Measurements from ENCODE around the gene GALNT17.

GALNT17 gene

DNA sequence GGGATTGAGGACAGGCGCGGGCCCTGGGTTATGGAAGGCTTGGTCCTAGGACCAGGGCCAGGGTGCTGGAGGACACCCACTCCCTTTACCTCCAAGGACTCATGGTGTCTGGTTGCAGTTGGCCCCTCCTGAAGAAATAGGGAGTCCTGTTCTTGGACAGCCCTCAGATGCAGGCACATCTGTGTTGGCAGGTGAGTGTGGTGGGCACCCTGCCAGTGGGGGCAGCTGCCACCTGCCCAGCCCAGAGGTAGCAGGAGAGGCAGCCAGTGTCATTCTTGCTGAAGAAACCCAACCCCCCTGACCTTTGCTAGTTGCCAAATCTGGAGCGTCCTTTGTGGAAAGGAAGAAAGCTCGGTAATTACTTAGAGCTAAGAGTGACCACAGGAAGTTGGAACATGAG lies 8.3 kb downstream of the GALNT17 start:
- Histone ChIP-seq H3K4me1 (ENCODE audit: control insufficient read depth, insufficient read depth, low read length) (no peaks in the 10 kb centered on the region), H3K9me3 (ENCODE audit: control insufficient read depth, insufficient read depth, low read depth, low read length) (no peaks in the 10 kb centered on the region), H3K27ac (ENCODE audit: extremely low read depth, low read depth, low read length) (no peak overlapping the region), H3K4me3 (ENCODE audit: low read depth, low read length) (no peak overlapping the region), H3K36me3 (ENCODE audit: control insufficient read depth in 2 of 2, insufficient read depth in 1 of 2, low read length in 2 of 2) (no peaks in the 10 kb centered on the region)
- TF ChIP-seq ZNF624 (tag by site-specific recombination; IDR thresholded peaks at IDR 0.05) (no peak), ZNF175 (tag by site-specific recombination; IDR thresholded peaks at IDR 0.05) (no peak), ZNF514 (tag by site-specific recombination; IDR thresholded peaks at IDR 0.05) (no peak), KLF1 (tag by site-specific recombination; IDR thresholded peaks at IDR 0.05) (no peak), KLF9 (tag by site-specific recombination; IDR thresholded peaks at IDR 0.05; ENCODE audit: low read depth) (no peak), YY1 (tag by site-specific recombination; IDR thresholded peaks at IDR 0.05) (no peak), ZNF664 (tag by site-specific recombination; IDR thresholded peaks at IDR 0.05) (no peak), ZNF214 (tag by site-specific recombination; IDR thresholded peaks at IDR 0.05; ENCODE audit: borderline replicate concordance) (no peak), ZSCAN23 (tag by site-specific recombination; IDR thresholded peaks at IDR 0.05) (no peak), TCF7L2 (IDR thresholded peaks at IDR 0.05; ENCODE audit: borderline replicate concordance, low read depth, low read length) (no peak), KLF8 (tag by site-specific recombination; IDR thresholded peaks at IDR 0.05) (no peak), IKZF3 (tag by site-specific recombination; IDR thresholded peaks at IDR 0.05) (no peak), ZNF112 (tag by site-specific recombination; IDR thresholded peaks at IDR 0.05) (no peak), SCRT1 (tag by site-specific recombination; IDR thresholded peaks at IDR 0.05; ENCODE audit: borderline replicate concordance) (no peak), SP2 (tag by site-specific recombination; IDR thresholded peaks at IDR 0.05) (no peak), ZNF843 (tag by site-specific recombination; IDR thresholded peaks at IDR 0.05) (no peak)
- TF ChIP-seq, protein P1, sequence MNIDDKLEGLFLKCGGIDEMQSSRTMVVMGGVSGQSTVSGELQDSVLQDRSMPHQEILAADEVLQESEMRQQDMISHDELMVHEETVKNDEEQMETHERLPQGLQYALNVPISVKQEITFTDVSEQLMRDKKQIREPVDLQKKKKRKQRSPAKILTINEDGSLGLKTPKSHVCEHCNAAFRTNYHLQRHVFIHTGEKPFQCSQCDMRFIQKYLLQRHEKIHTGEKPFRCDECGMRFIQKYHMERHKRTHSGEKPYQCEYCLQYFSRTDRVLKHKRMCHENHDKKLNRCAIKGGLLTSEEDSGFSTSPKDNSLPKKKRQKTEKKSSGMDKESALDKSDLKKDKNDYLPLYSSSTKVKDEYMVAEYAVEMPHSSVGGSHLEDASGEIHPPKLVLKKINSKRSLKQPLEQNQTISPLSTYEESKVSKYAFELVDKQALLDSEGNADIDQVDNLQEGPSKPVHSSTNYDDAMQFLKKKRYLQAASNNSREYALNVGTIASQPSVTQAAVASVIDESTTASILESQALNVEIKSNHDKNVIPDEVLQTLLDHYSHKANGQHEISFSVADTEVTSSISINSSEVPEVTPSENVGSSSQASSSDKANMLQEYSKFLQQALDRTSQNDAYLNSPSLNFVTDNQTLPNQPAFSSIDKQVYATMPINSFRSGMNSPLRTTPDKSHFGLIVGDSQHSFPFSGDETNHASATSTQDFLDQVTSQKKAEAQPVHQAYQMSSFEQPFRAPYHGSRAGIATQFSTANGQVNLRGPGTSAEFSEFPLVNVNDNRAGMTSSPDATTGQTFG (tag by site-specific recombination; IDR thresholded peaks at IDR 0.05; ENCODE audit: borderline replicate concordance) = no peak
- TF ChIP-seq, protein P2, sequence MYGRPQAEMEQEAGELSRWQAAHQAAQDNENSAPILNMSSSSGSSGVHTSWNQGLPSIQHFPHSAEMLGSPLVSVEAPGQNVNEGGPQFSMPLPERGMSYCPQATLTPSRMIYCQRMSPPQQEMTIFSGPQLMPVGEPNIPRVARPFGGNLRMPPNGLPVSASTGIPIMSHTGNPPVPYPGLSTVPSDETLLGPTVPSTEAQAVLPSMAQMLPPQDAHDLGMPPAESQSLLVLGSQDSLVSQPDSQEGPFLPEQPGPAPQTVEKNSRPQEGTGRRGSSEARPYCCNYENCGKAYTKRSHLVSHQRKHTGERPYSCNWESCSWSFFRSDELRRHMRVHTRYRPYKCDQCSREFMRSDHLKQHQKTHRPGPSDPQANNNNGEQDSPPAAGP (tag by site-specific recombination; IDR thresholded peaks at IDR 0.05) = no peak
- ChIA-PET POLR2A (no interaction called here), CTCF (no interaction called here)

DNA sequence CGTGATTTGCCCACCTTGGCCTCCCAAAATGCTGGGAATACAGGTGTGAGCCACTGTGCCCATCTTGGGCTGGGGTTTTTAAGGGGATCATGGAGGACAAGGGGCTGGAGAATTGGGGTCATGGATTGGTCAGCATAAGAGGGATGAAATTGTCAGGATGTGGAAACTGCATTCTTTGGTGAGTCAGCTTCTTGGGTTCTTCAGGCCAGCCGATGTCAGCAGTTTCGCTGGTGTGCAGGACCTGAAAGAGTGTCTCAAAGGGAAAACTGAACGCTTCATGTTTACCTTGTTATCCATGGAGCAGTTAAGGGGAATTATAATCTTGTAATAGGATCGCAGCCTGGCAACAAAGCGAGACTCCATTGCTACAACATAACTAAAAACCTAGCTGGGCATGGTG lies 13.0 kb downstream of the GALNT17 start:
- H3K9me3 ChIP-seq (ENCODE audit: control insufficient read depth, insufficient read depth, low read depth, low read length) = no peaks in the 10 kb centered on the region
- no peaks in the 10 kb centered on the region for H3K36me3 ChIP-seq (ENCODE audit: control insufficient read depth in 2 of 2, insufficient read depth in 1 of 2, low read length in 2 of 2)
- CTCF ChIA-PET = no interaction called here
- H3K4me3 ChIP-seq (ENCODE audit: low read depth, low read length) = no peak overlapping the region
- H3K27ac ChIP-seq (ENCODE audit: extremely low read depth, low read depth, low read length) = no peak overlapping the region
- no peaks in the 10 kb centered on the region for H3K4me1 ChIP-seq (ENCODE audit: control insufficient read depth, insufficient read depth, low read length)
- POLR2A ChIA-PET = no interaction called here
- TF ChIP-seq ZNF555 (tag by site-specific recombination; conservative IDR thresholded peaks at IDR 0.05) (no peak), PRDM1 (tag by site-specific recombination; IDR thresholded peaks at IDR 0.05) (no peak), ZNF473 (tag by site-specific recombination; IDR thresholded peaks at IDR 0.05) (no peak), KLF7 (tag by site-specific recombination; IDR thresholded peaks at IDR 0.05; ENCODE audit: borderline replicate concordance) (no peak), ZNF335 (tag by site-specific recombination; conservative IDR thresholded peaks at IDR 0.05) (no peak), KLF16 (tag by site-specific recombination; IDR thresholded peaks at IDR 0.05) (no peak), ZNF175 (tag by site-specific recombination; IDR thresholded peaks at IDR 0.05) (no peak), ZNF664 (tag by site-specific recombination; IDR thresholded peaks at IDR 0.05) (no peak), ZNF701 (tag by site-specific recombination; IDR thresholded peaks at IDR 0.05) (no peak), ZNF558 (tag by site-specific recombination; IDR thresholded peaks at IDR 0.05) (no peak)
- TF ChIP-seq, protein P3, sequence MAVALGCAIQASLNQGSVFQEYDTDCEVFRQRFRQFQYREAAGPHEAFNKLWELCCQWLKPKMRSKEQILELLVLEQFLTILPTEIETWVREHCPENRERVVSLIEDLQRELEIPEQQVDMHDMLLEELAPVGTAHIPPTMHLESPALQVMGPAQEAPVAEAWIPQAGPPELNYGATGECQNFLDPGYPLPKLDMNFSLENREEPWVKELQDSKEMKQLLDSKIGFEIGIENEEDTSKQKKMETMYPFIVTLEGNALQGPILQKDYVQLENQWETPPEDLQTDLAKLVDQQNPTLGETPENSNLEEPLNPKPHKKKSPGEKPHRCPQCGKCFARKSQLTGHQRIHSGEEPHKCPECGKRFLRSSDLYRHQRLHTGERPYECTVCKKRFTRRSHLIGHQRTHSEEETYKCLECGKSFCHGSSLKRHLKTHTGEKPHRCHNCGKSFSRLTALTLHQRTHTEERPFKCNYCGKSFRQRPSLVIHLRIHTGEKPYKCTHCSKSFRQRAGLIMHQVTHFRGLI (tag by site-specific recombination; IDR thresholded peaks at IDR 0.05) = no peak
- TF ChIP-seq, protein P4, sequence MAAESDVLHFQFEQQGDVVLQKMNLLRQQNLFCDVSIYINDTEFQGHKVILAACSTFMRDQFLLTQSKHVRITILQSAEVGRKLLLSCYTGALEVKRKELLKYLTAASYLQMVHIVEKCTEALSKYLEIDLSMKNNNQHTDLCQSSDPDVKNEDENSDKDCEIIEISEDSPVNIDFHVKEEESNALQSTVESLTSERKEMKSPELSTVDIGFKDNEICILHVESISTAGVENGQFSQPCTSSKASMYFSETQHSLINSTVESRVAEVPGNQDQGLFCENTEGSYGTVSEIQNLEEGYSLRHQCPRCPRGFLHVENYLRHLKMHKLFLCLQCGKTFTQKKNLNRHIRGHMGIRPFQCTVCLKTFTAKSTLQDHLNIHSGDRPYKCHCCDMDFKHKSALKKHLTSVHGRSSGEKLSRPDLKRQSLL (tag by site-specific recombination; IDR thresholded peaks at IDR 0.05) = no peak
- TF ChIP-seq, protein P5, sequence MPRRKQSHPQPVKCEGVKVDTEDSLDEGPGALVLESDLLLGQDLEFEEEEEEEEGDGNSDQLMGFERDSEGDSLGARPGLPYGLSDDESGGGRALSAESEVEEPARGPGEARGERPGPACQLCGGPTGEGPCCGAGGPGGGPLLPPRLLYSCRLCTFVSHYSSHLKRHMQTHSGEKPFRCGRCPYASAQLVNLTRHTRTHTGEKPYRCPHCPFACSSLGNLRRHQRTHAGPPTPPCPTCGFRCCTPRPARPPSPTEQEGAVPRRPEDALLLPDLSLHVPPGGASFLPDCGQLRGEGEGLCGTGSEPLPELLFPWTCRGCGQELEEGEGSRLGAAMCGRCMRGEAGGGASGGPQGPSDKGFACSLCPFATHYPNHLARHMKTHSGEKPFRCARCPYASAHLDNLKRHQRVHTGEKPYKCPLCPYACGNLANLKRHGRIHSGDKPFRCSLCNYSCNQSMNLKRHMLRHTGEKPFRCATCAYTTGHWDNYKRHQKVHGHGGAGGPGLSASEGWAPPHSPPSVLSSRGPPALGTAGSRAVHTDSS (tag by site-specific recombination; IDR thresholded peaks at IDR 0.05) = no peak

Data from HEK293 (cell line).